ENCODE data around the gene TMEM69.

Gene TMEM69

DNA sequence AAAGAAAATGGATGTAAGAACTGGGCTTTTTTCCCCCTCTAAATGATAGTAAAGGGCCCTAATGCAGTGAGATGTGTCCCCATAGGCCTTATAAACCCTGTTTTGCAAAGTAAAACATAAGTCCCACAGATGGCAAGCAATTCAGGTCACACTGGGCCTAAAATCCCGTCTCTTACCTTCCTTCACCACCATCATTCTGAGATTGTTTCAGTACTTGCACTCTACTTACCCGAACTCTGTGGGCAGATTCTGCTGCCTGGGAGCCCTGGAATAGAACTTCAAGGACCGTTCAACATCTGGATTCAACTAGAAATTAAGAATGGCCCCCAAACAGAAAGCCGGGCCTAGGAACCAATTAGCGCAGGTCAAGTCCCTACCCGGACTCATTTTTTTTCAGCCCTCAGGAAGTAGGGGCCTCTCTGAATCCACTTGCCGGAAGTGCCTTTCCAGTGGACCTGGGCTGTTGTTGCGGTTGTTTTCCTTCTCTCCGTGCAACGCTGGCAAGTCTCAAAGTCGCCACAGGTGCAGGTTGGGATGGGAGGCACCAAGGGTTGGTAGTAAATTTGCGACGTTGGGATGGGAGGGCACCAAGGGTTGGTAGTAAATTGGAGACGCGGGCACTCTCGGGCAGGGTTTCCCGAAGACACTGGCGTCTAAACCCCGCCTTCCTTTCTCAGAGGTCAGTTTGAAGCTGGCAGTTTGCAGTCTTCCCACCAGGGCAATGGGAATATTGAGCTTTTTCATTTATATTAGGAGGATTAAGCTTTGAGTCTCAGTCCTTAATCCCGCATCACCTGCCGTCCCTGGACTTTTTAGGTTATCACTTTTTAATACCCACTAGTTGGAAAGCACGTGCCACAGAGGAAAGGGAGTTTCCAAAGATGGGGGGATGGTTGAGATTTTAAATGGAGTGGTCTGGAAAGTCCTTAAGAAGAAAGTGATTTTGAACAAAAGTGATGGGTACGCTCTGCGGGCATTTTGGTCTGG is at the start of gene TMEM69:
Gene TMEM69 (plus strand): TSS at position 428 of the 987 bp plus-strand sequence. CDS start 2,888 bp downstream, outside the sequence.
- peak within 1 kb of the TSS; percentile 62 for H3K27ac ChIP-seq (ENCODE audit: low read length)
- H3K36me3 ChIP-seq (ENCODE audit: insufficient read depth, low read depth, low read length) = peaks cover 25% of the 10 kb centered on the region

DNA sequence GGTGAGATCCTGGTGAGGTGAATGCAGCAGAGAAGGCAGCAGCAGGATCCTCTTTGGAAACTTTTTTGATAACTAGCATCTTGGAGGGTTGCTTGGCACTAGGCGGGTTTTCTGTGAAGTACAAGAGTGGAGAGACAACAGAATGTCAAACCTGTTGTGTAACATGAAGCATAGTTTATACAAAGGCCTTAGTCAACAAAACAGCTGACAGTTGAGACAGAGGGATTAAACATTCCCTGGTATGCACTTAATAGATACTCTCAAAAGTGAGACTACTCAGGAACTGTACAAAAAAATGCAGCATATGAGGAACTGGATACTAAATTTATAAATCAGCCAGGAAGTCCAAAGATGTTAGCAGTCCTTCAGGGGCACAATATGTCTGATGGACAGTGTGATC is 47.7 kb upstream of the TMEM69 start:
- H3K9ac ChIP-seq (ENCODE audit: low read depth, low read length) = no peak overlapping the region
- no peak overlapping the region for H3K27ac ChIP-seq (ENCODE audit: low read length)
- no peaks in the 10 kb centered on the region for H3K4me1 ChIP-seq (ENCODE audit: insufficient read depth, low read length)
- H3K9me3 ChIP-seq (ENCODE audit: insufficient read depth, low read depth, low read length) = no peaks in the 10 kb centered on the region
- peaks cover 92% of the 10 kb centered on the region for H3K36me3 ChIP-seq (ENCODE audit: insufficient read depth, low read depth, low read length)
- no peak overlapping the region for H3K4me3 ChIP-seq (ENCODE audit: low read length)
- H3K27me3 ChIP-seq (ENCODE audit: insufficient read depth, low read length) = no peaks in the 10 kb centered on the region

More for the DNA sequence above, at the start of gene TMEM69:
- Histone ChIP-seq H3K9ac (ENCODE audit: low read depth, low read length) (peak within 1 kb of the TSS; percentile 93), H3K27me3 (ENCODE audit: insufficient read depth, low read length) (no peaks in the 10 kb centered on the region), H3K9me3 (ENCODE audit: insufficient read depth, low read depth, low read length) (no peaks in the 10 kb centered on the region), H3K4me1 (ENCODE audit: insufficient read depth, low read length) (peaks cover 8% of the 10 kb centered on the region; the same call in 1 of the 2 replicates), H3K4me3 (ENCODE audit: low read length) (peak within 1 kb of the TSS; percentile 94)

GRCh38 chr1:45643321-45643720 is 44.7 kb upstream of the TMEM69 start:
- Histone ChIP-seq H3K9me3 (ENCODE audit: insufficient read depth, low read depth, low read length) (no peaks in the 10 kb centered on the region), H3K27ac (ENCODE audit: low read length) (no peak overlapping the region), H3K4me3 (ENCODE audit: low read length) (no peak overlapping the region), H3K36me3 (ENCODE audit: insufficient read depth, low read depth, low read length) (peaks cover 84% of the 10 kb centered on the region), H3K27me3 (ENCODE audit: insufficient read depth, low read length) (no peaks in the 10 kb centered on the region), H3K4me1 (ENCODE audit: insufficient read depth, low read length) (no peaks in the 10 kb centered on the region), H3K9ac (ENCODE audit: low read depth, low read length) (no peak overlapping the region)

GRCh38 chr1:45643978-45644377 is 44.0 kb upstream of the TMEM69 start:
- peaks cover 82% of the 10 kb centered on the region for H3K36me3 ChIP-seq (ENCODE audit: insufficient read depth, low read depth, low read length)
- no peak overlapping the region for H3K9ac ChIP-seq (ENCODE audit: low read depth, low read length)
- no peak overlapping the region for H3K27ac ChIP-seq (ENCODE audit: low read length)

DNA sequence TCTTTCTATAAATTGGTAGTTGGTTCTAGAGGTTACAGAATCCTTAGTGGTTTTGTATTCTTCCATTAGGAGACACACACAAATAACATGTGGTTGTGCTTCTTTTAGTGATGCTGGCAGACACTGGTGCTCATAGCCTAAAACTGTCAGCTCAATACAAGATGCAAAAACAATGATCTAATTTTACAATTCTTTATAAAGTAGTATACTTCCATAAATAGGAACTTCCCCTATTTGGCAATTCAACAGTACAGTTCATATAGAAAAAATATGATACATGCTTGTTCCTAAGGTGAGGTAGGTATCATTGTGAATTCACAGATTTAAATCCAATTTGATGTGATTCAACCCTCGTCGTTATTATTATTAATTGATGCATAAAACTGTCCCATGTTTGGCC is 43.3 kb upstream of the TMEM69 start:
- Histone ChIP-seq H3K27me3 (ENCODE audit: insufficient read depth, low read length) (no peaks in the 10 kb centered on the region), H3K36me3 (ENCODE audit: insufficient read depth, low read depth, low read length) (peaks cover 84% of the 10 kb centered on the region), H3K27ac (ENCODE audit: low read length) (no peak overlapping the region), H3K9me3 (ENCODE audit: insufficient read depth, low read depth, low read length) (no peaks in the 10 kb centered on the region), H3K4me1 (ENCODE audit: insufficient read depth, low read length) (no peaks in the 10 kb centered on the region), H3K9ac (ENCODE audit: low read depth, low read length) (no peak overlapping the region), H3K4me3 (ENCODE audit: low read length) (no peak overlapping the region)

More at GRCh38 chr1:45643978-45644377, 44.0 kb upstream of the TMEM69 start:
- H3K9me3 ChIP-seq (ENCODE audit: insufficient read depth, low read depth, low read length) = no peaks in the 10 kb centered on the region
- no peak overlapping the region for H3K4me3 ChIP-seq (ENCODE audit: low read length)
- no peaks in the 10 kb centered on the region for H3K27me3 ChIP-seq (ENCODE audit: insufficient read depth, low read length)
- no peaks in the 10 kb centered on the region for H3K4me1 ChIP-seq (ENCODE audit: insufficient read depth, low read length)

- H3K36me3 ChIP-seq (ENCODE audit: insufficient read depth, low read depth, low read length) = peaks cover 84% of the 10 kb centered on the region
- H3K9ac ChIP-seq (ENCODE audit: low read depth, low read length) = no peak overlapping the region
- no peaks in the 10 kb centered on the region for H3K9me3 ChIP-seq (ENCODE audit: insufficient read depth, low read depth, low read length)
- no peaks in the 10 kb centered on the region for H3K27me3 ChIP-seq (ENCODE audit: insufficient read depth, low read length)
- H3K4me3 ChIP-seq (ENCODE audit: low read length) = no peak overlapping the region
- H3K27ac ChIP-seq (ENCODE audit: low read length) = no peak overlapping the region
- H3K4me1 ChIP-seq (ENCODE audit: insufficient read depth, low read length) = no peaks in the 10 kb centered on the region
Observed at GRCh38 chr1:45647248-45648021, 40.5 kb upstream of the TMEM69 start.

- Histone ChIP-seq H3K36me3 (ENCODE audit: insufficient read depth, low read depth, low read length) (peaks cover 98% of the 10 kb centered on the region), H3K4me1 (ENCODE audit: insufficient read depth, low read length) (no peaks in the 10 kb centered on the region), H3K27me3 (ENCODE audit: insufficient read depth, low read length) (no peaks in the 10 kb centered on the region), H3K9ac (ENCODE audit: low read depth, low read length) (no peak overlapping the region), H3K9me3 (ENCODE audit: insufficient read depth, low read depth, low read length) (no peaks in the 10 kb centered on the region), H3K27ac (ENCODE audit: low read length) (no peak overlapping the region), H3K4me3 (ENCODE audit: low read length) (no peak overlapping the region)
Observed at GRCh38 chr1:45654540-45655280, 33.3 kb upstream of the TMEM69 start.

DNA sequence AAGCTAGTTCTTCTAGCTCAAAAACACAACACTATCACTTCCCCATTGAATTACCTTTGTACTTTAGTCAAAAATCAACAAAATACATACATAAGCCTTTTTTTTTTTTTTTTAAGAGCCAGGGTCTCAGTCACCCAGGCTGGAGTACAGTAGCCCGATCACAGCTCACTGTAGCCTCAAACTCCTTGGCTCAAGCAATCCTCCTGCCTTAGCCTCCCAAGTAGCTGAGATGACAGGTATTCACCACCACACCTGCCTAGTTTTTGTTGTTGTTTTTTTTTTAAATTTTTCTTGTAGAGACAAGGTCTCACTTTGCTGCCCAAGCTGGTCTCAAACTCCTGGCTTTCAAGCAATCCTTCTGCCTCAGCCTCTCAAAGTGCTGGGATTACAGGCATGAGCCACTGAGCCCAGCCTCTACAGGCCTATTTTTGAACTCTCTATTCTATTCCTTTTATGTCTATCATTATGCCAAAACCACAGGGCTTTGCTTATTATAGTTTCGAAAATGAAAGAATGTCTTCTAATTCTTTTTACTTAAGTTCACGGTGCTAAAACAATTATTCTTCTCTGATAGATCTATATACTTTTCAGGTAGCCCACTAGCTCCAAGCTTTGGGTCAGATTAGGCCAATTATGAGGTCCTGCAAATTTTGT is 31.3 kb upstream of the TMEM69 start:
- Histone ChIP-seq H3K36me3 (ENCODE audit: insufficient read depth, low read depth, low read length) (peaks cover 94% of the 10 kb centered on the region), H3K9me3 (ENCODE audit: insufficient read depth, low read depth, low read length) (no peaks in the 10 kb centered on the region), H3K4me3 (ENCODE audit: low read length) (no peak overlapping the region), H3K27ac (ENCODE audit: low read length) (no peak overlapping the region), H3K27me3 (ENCODE audit: insufficient read depth, low read length) (no peaks in the 10 kb centered on the region), H3K4me1 (ENCODE audit: insufficient read depth, low read length) (no peaks in the 10 kb centered on the region), H3K9ac (ENCODE audit: low read depth, low read length) (no peak overlapping the region)

DNA sequence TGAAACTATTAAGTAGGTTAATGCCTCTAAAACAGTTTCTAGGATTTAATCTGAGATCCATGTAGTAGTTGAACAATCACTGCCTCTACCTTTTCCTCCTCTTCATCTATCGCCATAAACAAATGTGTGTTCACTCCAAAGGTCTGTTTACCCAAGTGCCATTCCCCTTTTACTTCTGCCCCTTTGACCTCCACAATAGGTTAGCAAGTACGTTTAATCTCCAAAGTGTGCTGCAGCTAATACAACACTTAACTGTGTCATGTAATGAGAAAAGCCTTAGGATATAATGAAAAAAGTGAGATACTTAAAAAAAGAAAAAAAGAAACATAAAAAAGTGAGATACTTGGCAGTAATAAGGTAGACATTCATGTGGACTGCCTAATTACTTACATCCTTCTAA is 29.8 kb upstream of the TMEM69 start:
- H3K4me3 ChIP-seq (ENCODE audit: low read length) = no peak overlapping the region
- no peak overlapping the region for H3K27ac ChIP-seq (ENCODE audit: low read length)
- peaks cover 83% of the 10 kb centered on the region for H3K36me3 ChIP-seq (ENCODE audit: insufficient read depth, low read depth, low read length)
- H3K9me3 ChIP-seq (ENCODE audit: insufficient read depth, low read depth, low read length) = no peaks in the 10 kb centered on the region
- H3K27me3 ChIP-seq (ENCODE audit: insufficient read depth, low read length) = no peaks in the 10 kb centered on the region
- no peaks in the 10 kb centered on the region for H3K4me1 ChIP-seq (ENCODE audit: insufficient read depth, low read length)
- H3K9ac ChIP-seq (ENCODE audit: low read depth, low read length) = no peak overlapping the region

DNA sequence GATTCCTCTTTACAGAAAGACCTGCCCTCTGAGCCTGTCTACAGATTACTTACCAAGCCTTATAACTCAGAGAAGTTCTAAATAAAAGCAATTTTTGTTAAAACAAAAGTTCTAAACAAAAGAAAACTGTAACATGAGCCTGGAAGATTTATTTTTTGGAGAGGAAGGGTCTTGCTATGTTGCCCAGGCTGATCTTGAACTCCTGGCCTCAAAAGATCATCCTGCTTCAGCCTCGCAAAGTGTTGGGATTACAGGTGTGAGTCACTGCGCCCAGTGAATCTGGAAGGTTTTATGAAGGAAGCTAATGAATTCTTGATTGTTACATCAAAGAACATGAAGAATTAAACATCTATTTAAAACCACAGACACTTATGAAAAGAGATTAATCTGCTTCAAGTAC is 28.8 kb upstream of the TMEM69 start:
- no peaks in the 10 kb centered on the region; the same call in 1 of the 2 replicates for H3K4me1 ChIP-seq (ENCODE audit: insufficient read depth, low read length)
- no peak overlapping the region for H3K9ac ChIP-seq (ENCODE audit: low read depth, low read length)
- peaks cover 75% of the 10 kb centered on the region for H3K36me3 ChIP-seq (ENCODE audit: insufficient read depth, low read depth, low read length)
- H3K27me3 ChIP-seq (ENCODE audit: insufficient read depth, low read length) = no peaks in the 10 kb centered on the region
- H3K27ac ChIP-seq (ENCODE audit: low read length) = no peak overlapping the region
- no peak overlapping the region for H3K4me3 ChIP-seq (ENCODE audit: low read length)
- no peaks in the 10 kb centered on the region for H3K9me3 ChIP-seq (ENCODE audit: insufficient read depth, low read depth, low read length)

DNA sequence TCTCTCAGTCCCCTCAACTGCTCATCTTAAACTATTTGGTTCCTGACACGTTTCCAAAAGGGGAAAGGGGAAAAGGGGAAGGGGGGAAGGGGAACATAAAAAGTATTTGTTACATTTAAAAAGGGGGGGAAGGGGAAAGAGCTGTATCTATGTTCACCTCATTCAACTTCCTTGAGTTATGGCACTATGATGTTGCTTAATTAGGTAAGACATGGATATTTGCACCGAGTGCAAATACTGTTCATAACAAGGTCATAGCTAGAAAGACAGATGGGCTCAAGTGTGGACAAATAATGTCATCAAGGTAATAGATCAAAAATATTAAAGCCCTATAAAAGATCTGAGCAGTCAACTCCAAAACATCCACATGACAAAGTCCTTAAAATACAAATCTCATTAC is 27.6 kb upstream of the TMEM69 start:
- Histone ChIP-seq H3K9ac (ENCODE audit: low read depth, low read length) (no peak overlapping the region), H3K9me3 (ENCODE audit: insufficient read depth, low read depth, low read length) (no peaks in the 10 kb centered on the region), H3K36me3 (ENCODE audit: insufficient read depth, low read depth, low read length) (peaks cover 64% of the 10 kb centered on the region)

More for the DNA sequence above, 27.6 kb upstream of the TMEM69 start:
- no peak overlapping the region for H3K27ac ChIP-seq (ENCODE audit: low read length)
- no peaks in the 10 kb centered on the region; the same call in 1 of the 2 replicates for H3K4me1 ChIP-seq (ENCODE audit: insufficient read depth, low read length)
- no peak overlapping the region for H3K4me3 ChIP-seq (ENCODE audit: low read length)
- no peaks in the 10 kb centered on the region for H3K27me3 ChIP-seq (ENCODE audit: insufficient read depth, low read length)
